HepG2 (cell line): ENCODE data around the gene RTN4. TPM values are rescaled to one million over a fixed set of nuclear protein-coding genes. Genes with fewer than 3 reads are reported as not detected.

Experiments
- BRD4 ChIP-seq: sonication (generic); formaldehyde crosslinking; IDR thresholded peaks from 2 replicates; pipeline ENCODE4 v1.4.0; 2020; ENCODE audit warnings: missing genetic modification reagents
- CEBPZ ChIP-seq: IDR thresholded peaks from 2 replicates; pipeline ENCODE4 v1.6.1; 2012; ENCODE audit warnings: low read length, improper control_type of control experiment
- FOXK1 ChIP-seq: sonication (generic); formaldehyde crosslinking; IDR thresholded peaks from 2 replicates; pipeline ENCODE4 v1.4.0; 2020; ENCODE audit warnings: low read depth, missing genetic modification reagents, borderline replicate concordance
- FOXO1 ChIP-seq: sonication (generic); formaldehyde crosslinking; IDR thresholded peaks from 2 replicates; pipeline ENCODE4 v1.4.0; 2020; ENCODE audit warnings: missing genetic modification reagents
- GLI4 ChIP-seq: sonication (generic); formaldehyde crosslinking; IDR thresholded peaks from 2 replicates; pipeline ENCODE4 v1.5.1; 2020; ENCODE audit warnings: missing genetic modification reagents, mild to moderate bottlenecking, moderate library complexity, borderline replicate concordance
- KDM5A ChIP-seq: fragments of 200-600 bp; sonication (generic); IDR thresholded peaks from 2 replicates; pipeline ENCODE4 v1.7.0; 2018; ENCODE audit warnings: antibody characterized with exemption, mild to moderate bottlenecking, low read length, borderline replicate concordance
- NR2C2 ChIP-seq: sonication (generic); formaldehyde crosslinking; IDR thresholded peaks from 2 replicates; pipeline ENCODE4 v1.4.0; 2020; ENCODE audit warnings: missing genetic modification reagents, mild to moderate bottlenecking, moderate library complexity, borderline replicate concordance
- RBAK ChIP-seq: sonication (generic); formaldehyde crosslinking; IDR thresholded peaks from 2 replicates; pipeline ENCODE4 v1.5.1; 2020; ENCODE audit warnings: mild to moderate bottlenecking, missing genetic modification reagents
- RFXANK ChIP-seq: IDR thresholded peaks from 2 replicates; pipeline ENCODE4 v1.6.1; 2016
- SIN3A ChIP-seq: IDR thresholded peaks from 2 replicates; pipeline ENCODE4 v1.6.1; 2011; ENCODE audit warnings: low read depth, mild to moderate bottlenecking, control low read depth, low read length, borderline replicate concordance
- SIX4 ChIP-seq: sonication (generic); formaldehyde crosslinking; IDR thresholded peaks from 2 replicates; pipeline ENCODE4 v1.4.0; 2020; ENCODE audit warnings: missing genetic modification reagents
- TFDP2 ChIP-seq: sonication (generic); formaldehyde crosslinking; IDR thresholded peaks from 2 replicates; pipeline ENCODE4 v1.4.0; 2020; ENCODE audit warnings: missing genetic modification reagents
- THAP9 ChIP-seq: sonication (generic); formaldehyde crosslinking; IDR thresholded peaks from 2 replicates; pipeline ENCODE4; 2020; ENCODE audit warnings: missing genetic modification reagents, mild to moderate bottlenecking, borderline replicate concordance
- THRA ChIP-seq: sonication (generic); formaldehyde crosslinking; IDR thresholded peaks from 2 replicates; pipeline ENCODE4 v1.4.0; 2020; ENCODE audit warnings: missing genetic modification reagents, borderline replicate concordance
- XRCC5 ChIP-seq: fragments of 200-400 bp; formaldehyde crosslinking; optimal IDR thresholded peaks from 2 replicates; pipeline ENCODE3; 2017; ENCODE audit warnings: mild to moderate bottlenecking, low read length
- ZNF550 ChIP-seq: sonication (generic); formaldehyde crosslinking; IDR thresholded peaks from 2 replicates; pipeline ENCODE4 v1.4.0; 2020; ENCODE audit warnings: mild to moderate bottlenecking, missing genetic modification reagents, borderline replicate concordance
- ZNF552 ChIP-seq: sonication (generic); formaldehyde crosslinking; IDR thresholded peaks from 2 replicates; pipeline ENCODE4 v1.9.0; 2022; ENCODE audit warnings: missing genetic modification reagents, mild to moderate bottlenecking, borderline replicate concordance
- ZSCAN31 ChIP-seq: sonication (generic); formaldehyde crosslinking; IDR thresholded peaks from 2 replicates; pipeline ENCODE4 v1.5.0; 2020; ENCODE audit warnings: low read depth, mild to moderate bottlenecking, missing genetic modification reagents
- polyA plus RNA-seq, 8 experiments: library from polyadenylated mRNA; depleted of rRNA in 3 of 8; stranded (reverse) in 7 of 8; unstranded in 1 of 8; fragments of >200 nt; fragmentation: Illumina TruSeq in 4 of 8; extraction: Trizol in 4 of 8; gene quantifications; 2 replicates each; pipeline versions ENCODE4 v1.2.1 to v1.2.3, GENCODE V29; 2011 to 2016; ENCODE audit warnings: low read depth in 4 of 8, missing spikeins in 1 of 8, mixed read lengths in 1 of 8; ENCODE audit not compliant: insufficient read depth in 1 of 8
- total RNA-seq, 5 experiments: library from RNA; depleted of rRNA; stranded (reverse); fragments of >200 nt; fragmentation: Illumina TruSeq; extraction: Trizol; gene quantifications; 2 replicates each; pipeline ENCODE4 v1.2.3, GENCODE V29; 2016; ENCODE audit warnings: low read depth in 1 of 5

The RTN4 gene
- total and polyA plus RNA-seq, 2 of the 13 experiments (the other 11 are each of a cell fraction or from before 2014, with no cell fraction given), result 98.4 to 133 TPM

GRCh38 chr2:55049043-55049820 lies 1.0 kb downstream of the RTN4 start (continued):
- TF ChIP-seq THAP9 (peak; percentile 74; the same call in 1 of the 2 replicates), BRD4 (CRISPR knock-in tag) (0 out of 2 replicates have a peak, but pooled peaks have one; percentile 37), SIX4 (no peak; the same call in 1 of the 2 replicates), TFDP2 (CRISPR knock-in tag) (no peak; the same call in 1 of the 2 replicates), RFXANK (CRISPR knock-in tag) (0 out of 2 replicates have a peak, but pooled peaks have one; percentile 38), ZSCAN31 (no peak; the same call in 1 of the 2 replicates), ZNF552 (CRISPR knock-in tag) (peak; percentile 61; the same call in 1 of the 2 replicates), SIN3A (peak; percentile 65; the same call in 1 of the 2 replicates), RBAK (CRISPR knock-in tag) (no peak), FOXO1 (peak; percentile 57; the same call in 1 of the 2 replicates), NR2C2 (CRISPR knock-in tag) (peak; percentile 59), ZNF550 (CRISPR knock-in tag) (no peak), FOXK1 (peak; percentile 58; the same call in 1 of the 2 replicates), KDM5A (no peak; the same call in 1 of the 2 replicates), XRCC5 (peak; percentile 98), CEBPZ (no peak), GLI4 (CRISPR knock-in tag) (0 out of 2 replicates have a peak, but pooled peaks have one; percentile 11), THRA (no peak)
